ENCODE measurements around the gene IKZF2. TPM values are rescaled to one million over a fixed set of nuclear protein-coding genes. Genes with fewer than 3 reads are reported as not detected.

The IKZF2 gene
- total RNA-seq, 4 donors from 2014 or later: 2.6 to 14.5 (median 4.2) TPM

- Histone ChIP-seq H3K27ac (no peak overlapping the region), H3K36me3 (no peaks in the 10 kb centered on the region), H3K4me3 (no peak overlapping the region), H3K27me3 (no peaks in the 10 kb centered on the region), H3K9me3 (no peaks in the 10 kb centered on the region), H3K4me1 (no peaks in the 10 kb centered on the region)
- DNase-seq: no peak
- intact Hi-C loops (cut with DNase I; ENCODE audit: low total_unique reads): no loop called here
- TF ChIP-seq POLR2A (IDR thresholded peaks at IDR 0.05): no peak
- no peak for TF ChIP-seq CTCF (IDR thresholded peaks at IDR 0.05)
Observed at GRCh38 chr2:212990697-212991096, 160.7 kb downstream of the IKZF2 start.

- H3K4me3 ChIP-seq: no peak overlapping the region
- no peaks in the 10 kb centered on the region for H3K27me3 ChIP-seq
- H3K36me3 ChIP-seq: no peaks in the 10 kb centered on the region
- H3K27ac ChIP-seq: no peak overlapping the region
- no peak for DNase-seq
- no peak for TF ChIP-seq POLR2A (IDR thresholded peaks at IDR 0.05)
- TF ChIP-seq CTCF (IDR thresholded peaks at IDR 0.05): no peak
- no peaks in the 10 kb centered on the region for H3K9me3 ChIP-seq
- intact Hi-C loops (cut with DNase I; ENCODE audit: low total_unique reads): no loop called here
- H3K4me1 ChIP-seq: no peaks in the 10 kb centered on the region
Observed at GRCh38 chr2:212987492-212987891, 163.9 kb downstream of the IKZF2 start.

- TF ChIP-seq CTCF (IDR thresholded peaks at IDR 0.05) (no peak), POLR2A (IDR thresholded peaks at IDR 0.05) (no peak)
- intact Hi-C loops (cut with DNase I; ENCODE audit: low total_unique reads): no loop called here
- Histone ChIP-seq H3K27me3 (no peaks in the 10 kb centered on the region), H3K36me3 (no peaks in the 10 kb centered on the region), H3K27ac (no peak overlapping the region), H3K4me1 (no peaks in the 10 kb centered on the region), H3K4me3 (no peak overlapping the region), H3K9me3 (no peaks in the 10 kb centered on the region)
- no peak for DNase-seq
Observed at GRCh38 chr2:212984129-212984528, 167.3 kb downstream of the IKZF2 start.

GRCh38 chr2:212979799-212980198 is 171.6 kb downstream of the IKZF2 start:
- Histone ChIP-seq H3K4me1 (no peaks in the 10 kb centered on the region), H3K36me3 (no peaks in the 10 kb centered on the region), H3K4me3 (no peak overlapping the region), H3K9me3 (no peaks in the 10 kb centered on the region), H3K27me3 (no peaks in the 10 kb centered on the region), H3K27ac (no peak overlapping the region)
- DNase-seq: no peak
- intact Hi-C loops (cut with DNase I; ENCODE audit: low total_unique reads): no loop called here
- TF ChIP-seq CTCF (IDR thresholded peaks at IDR 0.05) (no peak), POLR2A (IDR thresholded peaks at IDR 0.05) (no peak)

- DNase-seq: no peak
- H3K4me3 ChIP-seq: no peak overlapping the region
- no peaks in the 10 kb centered on the region for H3K36me3 ChIP-seq
- H3K4me1 ChIP-seq: no peaks in the 10 kb centered on the region
- H3K9me3 ChIP-seq: no peaks in the 10 kb centered on the region
- intact Hi-C loops (cut with DNase I; ENCODE audit: low total_unique reads): no loop called here
- no peak overlapping the region for H3K27ac ChIP-seq
- TF ChIP-seq POLR2A (IDR thresholded peaks at IDR 0.05) (no peak), CTCF (IDR thresholded peaks at IDR 0.05) (no peak)
- H3K27me3 ChIP-seq: no peaks in the 10 kb centered on the region
Observed at GRCh38 chr2:212979046-212979612, 172.3 kb downstream of the IKZF2 start.

All from uterus (tissue), 4 donors.